H1 (cell line): ENCODE measurements around the gene CFAP20. TPM values are rescaled to one million over a fixed set of nuclear protein-coding genes. Genes with fewer than 3 reads are reported as not detected.

ENCODE experiments used
- CREB1 ChIP-seq: IDR thresholded peaks from 2 replicates; pipeline ENCODE4 v1.6.1; 2012; ENCODE audit warnings: inconsistent platforms
- CTCF ChIP-seq, 3 experiments: IDR thresholded peaks; 1 replicate in 2 of 3; 2 replicates in 1 of 3; pipeline versions ENCODE4 v1.5.1 to v1.6.1; 2011; ENCODE audit warnings: low read length in 3 of 3, mild to moderate bottlenecking in 3 of 3, inconsistent platforms in 2 of 3, low read depth in 1 of 3, moderate library complexity in 1 of 3; ENCODE audit not compliant: insufficient read depth in 1 of 3; ENCODE audit errors: control extremely low read depth in 1 of 3
- HDAC2 ChIP-seq, 2 experiments: fragments of 300-600 bp in 1 of 2; sonication (generic) in 1 of 2; IDR thresholded peaks; 2 replicates each; pipeline ENCODE4 v1.6.1; 2011 to 2012; ENCODE audit warnings: low read depth in 2 of 2, low read length in 2 of 2, mild to moderate bottlenecking in 2 of 2, moderate library complexity in 2 of 2, borderline replicate concordance in 1 of 2, inconsistent platforms in 1 of 2
- KDM4A ChIP-seq: IDR thresholded peaks from one replicate; pipeline ENCODE4 v1.7.1; 2012; ENCODE audit warnings: low read depth, mild to moderate bottlenecking, moderate library complexity, low read length, inconsistent platforms; ENCODE audit not compliant: severe bottlenecking
- SIN3A ChIP-seq, 2 experiments: IDR thresholded peaks in 1 of 2; conservative IDR thresholded peaks in 1 of 2; 2 replicates each; pipeline ENCODE4 v1.6.1; 2011 to 2012; ENCODE audit warnings: low read length in 2 of 2, improper control_type of control experiment in 1 of 2, low read depth in 1 of 2, mild to moderate bottlenecking in 1 of 2
- polyA plus RNA-seq, 7 experiments: library from polyadenylated mRNA; depleted of rRNA in 3 of 7; stranded (reverse) in 5 of 7; unstranded in 2 of 7; fragments of >200 nt in 5 of 7; fragments of 200-250 nt in 2 of 7; gene quantifications; 1 replicate in 5 of 7; 2 replicates in 1 of 7; 4 replicates in 1 of 7; pipeline versions ENCODE4 v1.2.1 to v1.2.3, GENCODE V29; 2011 to 2013; ENCODE audit warnings: missing spikeins in 2 of 7, mixed read lengths in 2 of 7
- total RNA-seq: library from RNA; stranded (reverse); fragmentation: NEBNext Ultra II Directional; extraction: Animal tissue kit (Norgen Biotek cat#: 25700); gene quantifications from 2 replicates; pipeline ENCODE4 v1.2.1, GENCODE V29; 2021
- TF ChIP-seq, protein P1 (sequence below): fragments of 300-600 bp; sonication (generic); IDR thresholded peaks from 2 replicates; pipeline ENCODE4 v1.7.1; 2012; ENCODE audit warnings: low read length, moderate library complexity, mild to moderate bottlenecking, inconsistent platforms; ENCODE audit not compliant: insufficient replicate concordance

CFAP20 gene
- total and polyA plus RNA-seq, 2 of the 8 experiments (the other 6 are each of a cell fraction or from before 2014, with no cell fraction given) = 45.6 to 65.4 TPM

DNA sequence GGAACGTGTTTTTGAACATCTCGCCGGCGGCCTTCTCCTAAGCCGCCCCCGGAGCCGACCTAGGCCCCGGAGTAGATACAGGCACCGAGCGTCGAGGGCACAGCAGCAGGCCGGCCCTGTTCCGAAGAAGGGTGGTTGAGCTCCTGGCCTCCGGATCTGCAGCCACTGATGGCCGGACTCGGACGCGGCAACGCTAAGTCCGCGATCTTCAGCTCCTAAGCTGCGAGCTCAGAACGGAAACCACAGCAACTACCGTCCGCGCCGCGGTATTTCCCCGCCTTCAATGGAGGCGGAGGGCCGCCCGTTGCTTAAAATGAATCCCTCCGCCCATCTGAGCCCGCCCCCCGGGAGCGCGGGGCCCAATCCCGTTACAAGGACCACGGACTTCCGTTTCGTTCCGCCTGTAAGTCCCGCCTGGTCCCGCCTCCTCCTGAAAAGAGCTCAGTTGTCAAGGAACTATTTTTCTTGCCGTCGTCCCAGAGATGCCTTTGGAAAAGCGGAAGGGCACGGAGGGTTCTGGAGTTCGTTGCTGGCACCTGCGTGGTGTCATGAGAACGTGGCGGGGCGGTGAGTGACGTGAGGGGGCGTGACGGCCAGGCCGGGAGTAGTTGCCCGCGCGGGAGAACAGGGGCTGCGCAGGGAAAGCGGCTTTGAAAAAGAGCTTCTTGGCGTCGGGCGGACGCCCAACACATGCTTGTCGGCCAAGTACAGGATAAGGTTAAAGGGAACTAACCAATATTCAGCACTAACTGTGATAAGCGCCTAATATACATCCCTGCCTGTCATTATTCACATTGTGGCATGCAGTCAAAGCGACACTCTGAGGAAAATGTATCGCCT, at the start of gene CFAP20 (continued):
- TF ChIP-seq, protein P1, sequence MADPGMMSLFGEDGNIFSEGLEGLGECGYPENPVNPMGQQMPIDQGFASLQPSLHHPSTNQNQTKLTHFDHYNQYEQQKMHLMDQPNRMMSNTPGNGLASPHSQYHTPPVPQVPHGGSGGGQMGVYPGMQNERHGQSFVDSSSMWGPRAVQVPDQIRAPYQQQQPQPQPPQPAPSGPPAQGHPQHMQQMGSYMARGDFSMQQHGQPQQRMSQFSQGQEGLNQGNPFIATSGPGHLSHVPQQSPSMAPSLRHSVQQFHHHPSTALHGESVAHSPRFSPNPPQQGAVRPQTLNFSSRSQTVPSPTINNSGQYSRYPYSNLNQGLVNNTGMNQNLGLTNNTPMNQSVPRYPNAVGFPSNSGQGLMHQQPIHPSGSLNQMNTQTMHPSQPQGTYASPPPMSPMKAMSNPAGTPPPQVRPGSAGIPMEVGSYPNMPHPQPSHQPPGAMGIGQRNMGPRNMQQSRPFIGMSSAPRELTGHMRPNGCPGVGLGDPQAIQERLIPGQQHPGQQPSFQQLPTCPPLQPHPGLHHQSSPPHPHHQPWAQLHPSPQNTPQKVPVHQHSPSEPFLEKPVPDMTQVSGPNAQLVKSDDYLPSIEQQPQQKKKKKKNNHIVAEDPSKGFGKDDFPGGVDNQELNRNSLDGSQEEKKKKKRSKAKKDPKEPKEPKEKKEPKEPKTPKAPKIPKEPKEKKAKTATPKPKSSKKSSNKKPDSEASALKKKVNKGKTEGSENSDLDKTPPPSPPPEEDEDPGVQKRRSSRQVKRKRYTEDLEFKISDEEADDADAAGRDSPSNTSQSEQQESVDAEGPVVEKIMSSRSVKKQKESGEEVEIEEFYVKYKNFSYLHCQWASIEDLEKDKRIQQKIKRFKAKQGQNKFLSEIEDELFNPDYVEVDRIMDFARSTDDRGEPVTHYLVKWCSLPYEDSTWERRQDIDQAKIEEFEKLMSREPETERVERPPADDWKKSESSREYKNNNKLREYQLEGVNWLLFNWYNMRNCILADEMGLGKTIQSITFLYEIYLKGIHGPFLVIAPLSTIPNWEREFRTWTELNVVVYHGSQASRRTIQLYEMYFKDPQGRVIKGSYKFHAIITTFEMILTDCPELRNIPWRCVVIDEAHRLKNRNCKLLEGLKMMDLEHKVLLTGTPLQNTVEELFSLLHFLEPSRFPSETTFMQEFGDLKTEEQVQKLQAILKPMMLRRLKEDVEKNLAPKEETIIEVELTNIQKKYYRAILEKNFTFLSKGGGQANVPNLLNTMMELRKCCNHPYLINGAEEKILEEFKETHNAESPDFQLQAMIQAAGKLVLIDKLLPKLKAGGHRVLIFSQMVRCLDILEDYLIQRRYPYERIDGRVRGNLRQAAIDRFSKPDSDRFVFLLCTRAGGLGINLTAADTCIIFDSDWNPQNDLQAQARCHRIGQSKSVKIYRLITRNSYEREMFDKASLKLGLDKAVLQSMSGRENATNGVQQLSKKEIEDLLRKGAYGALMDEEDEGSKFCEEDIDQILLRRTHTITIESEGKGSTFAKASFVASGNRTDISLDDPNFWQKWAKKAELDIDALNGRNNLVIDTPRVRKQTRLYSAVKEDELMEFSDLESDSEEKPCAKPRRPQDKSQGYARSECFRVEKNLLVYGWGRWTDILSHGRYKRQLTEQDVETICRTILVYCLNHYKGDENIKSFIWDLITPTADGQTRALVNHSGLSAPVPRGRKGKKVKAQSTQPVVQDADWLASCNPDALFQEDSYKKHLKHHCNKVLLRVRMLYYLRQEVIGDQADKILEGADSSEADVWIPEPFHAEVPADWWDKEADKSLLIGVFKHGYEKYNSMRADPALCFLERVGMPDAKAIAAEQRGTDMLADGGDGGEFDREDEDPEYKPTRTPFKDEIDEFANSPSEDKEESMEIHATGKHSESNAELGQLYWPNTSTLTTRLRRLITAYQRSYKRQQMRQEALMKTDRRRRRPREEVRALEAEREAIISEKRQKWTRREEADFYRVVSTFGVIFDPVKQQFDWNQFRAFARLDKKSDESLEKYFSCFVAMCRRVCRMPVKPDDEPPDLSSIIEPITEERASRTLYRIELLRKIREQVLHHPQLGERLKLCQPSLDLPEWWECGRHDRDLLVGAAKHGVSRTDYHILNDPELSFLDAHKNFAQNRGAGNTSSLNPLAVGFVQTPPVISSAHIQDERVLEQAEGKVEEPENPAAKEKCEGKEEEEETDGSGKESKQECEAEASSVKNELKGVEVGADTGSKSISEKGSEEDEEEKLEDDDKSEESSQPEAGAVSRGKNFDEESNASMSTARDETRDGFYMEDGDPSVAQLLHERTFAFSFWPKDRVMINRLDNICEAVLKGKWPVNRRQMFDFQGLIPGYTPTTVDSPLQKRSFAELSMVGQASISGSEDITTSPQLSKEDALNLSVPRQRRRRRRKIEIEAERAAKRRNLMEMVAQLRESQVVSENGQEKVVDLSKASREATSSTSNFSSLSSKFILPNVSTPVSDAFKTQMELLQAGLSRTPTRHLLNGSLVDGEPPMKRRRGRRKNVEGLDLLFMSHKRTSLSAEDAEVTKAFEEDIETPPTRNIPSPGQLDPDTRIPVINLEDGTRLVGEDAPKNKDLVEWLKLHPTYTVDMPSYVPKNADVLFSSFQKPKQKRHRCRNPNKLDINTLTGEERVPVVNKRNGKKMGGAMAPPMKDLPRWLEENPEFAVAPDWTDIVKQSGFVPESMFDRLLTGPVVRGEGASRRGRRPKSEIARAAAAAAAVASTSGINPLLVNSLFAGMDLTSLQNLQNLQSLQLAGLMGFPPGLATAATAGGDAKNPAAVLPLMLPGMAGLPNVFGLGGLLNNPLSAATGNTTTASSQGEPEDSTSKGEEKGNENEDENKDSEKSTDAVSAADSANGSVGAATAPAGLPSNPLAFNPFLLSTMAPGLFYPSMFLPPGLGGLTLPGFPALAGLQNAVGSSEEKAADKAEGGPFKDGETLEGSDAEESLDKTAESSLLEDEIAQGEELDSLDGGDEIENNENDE = no peak
- peak; percentile 99 for TF ChIP-seq HDAC2 (IDR thresholded peaks at IDR 0.05; ENCODE audit: borderline replicate concordance in 1 of 2, low read depth in 2 of 2, low read length in 2 of 2)
- no peak for TF ChIP-seq CTCF (IDR thresholded peaks at IDR 0.05; ENCODE audit: control extremely low read depth in 1 of 3, insufficient read depth in 1 of 3, low read depth in 1 of 3, low read length in 3 of 3)
- peak in 1 of 2 experiments; percentile 96; a peak in 2 of 4 replicates for TF ChIP-seq SIN3A (conservative IDR thresholded peaks at IDR 0.05 in 1 of 2, IDR thresholded peaks at IDR 0.05 in 1 of 2; ENCODE audit: low read depth in 1 of 2, low read length in 2 of 2)
- TF ChIP-seq KDM4A = peak; percentile 62
- TF ChIP-seq CREB1 = peak; percentile 92
